ENCODE measurements around the gene NGLY1. TPM values are rescaled to one million over a fixed set of nuclear protein-coding genes. Genes with fewer than 3 reads are reported as not detected.

Gene NGLY1
- total and polyA plus RNA-seq, 10 of the 15 experiments (the other 5 are each of a cell fraction or from before 2014, with no cell fraction given): 29.8 to 73.5 (median 47.0) TPM

GRCh38 chr3:25744470-25744869 lies 38.8 kb downstream of the NGLY1 start:
- peaks cover 2 to 25% of the 10 kb centered on the region in 2 experiments; a peak in 3 of 4 replicates for H3K36me3 ChIP-seq (ENCODE audit: control insufficient read depth in 2 of 2, insufficient read depth in 2 of 2, low read length in 1 of 2)
- CTCF ChIA-PET: interaction anchor here (1.1 to 1.4 kb wide), 3 partner anchors 13 to 98 kb away, joined by 3 read pairs; no protein-coding TSS in a partner anchor
- no peaks in the 10 kb centered on the region for H3K79me2 ChIP-seq (ENCODE audit: control insufficient read depth, insufficient read depth, low read length)
- in situ Hi-C loops (cut with MboI) (no loop called here), intact Hi-C loops (cut with micrococcal nuclease; ENCODE audit: unreplicated experiment) (no loop called here)
- SMC1A ChIA-PET (ENCODE audit: uncharacterized antibody, unreplicated experiment): interaction anchor here (0.7 to 2.1 kb wide), 3 partner anchors 14 to 15 kb away, joined by 3 to 9 read pairs (median 4); no protein-coding TSS in a partner anchor
- BruUV-seq (replicated peaks): TSS peak; percentile 2
- H4K20me1 ChIP-seq (ENCODE audit: control insufficient read depth, insufficient read depth): no peaks in the 10 kb centered on the region
- H3K27ac ChIP-seq (ENCODE audit: control insufficient read depth, insufficient read depth): no peak overlapping the region
- RAD21 ChIA-PET (ENCODE audit: unreplicated experiment): interaction anchor here (1.1 kb wide), 1 partner anchor 96 kb away, joined by 3 read pairs; no protein-coding TSS in a partner anchor
- FAIRE-seq (no peak), ATAC-seq (no peak), DNase-seq (ENCODE audit: low read depth, low spot score) (no peak)
- H3K4me3 ChIP-seq: no peak overlapping the region
- H2AFZ ChIP-seq (ENCODE audit: control insufficient read depth, low read depth, low read length): no peak overlapping the region
- TF ChIP-seq RAD51 (IDR thresholded peaks at IDR 0.05) (no peak), MEF2A (IDR thresholded peaks at IDR 0.05; ENCODE audit: insufficient read depth, low read depth, low read length) (no peak), EZH2 (IDR thresholded peaks at IDR 0.05; ENCODE audit: borderline replicate concordance, control insufficient read depth, low read depth, low read length) (no peak), CTCF (IDR thresholded peaks at IDR 0.05 in 2 of 3, conservative IDR thresholded peaks at IDR 0.05 in 1 of 3; ENCODE audit: control insufficient read depth in 2 of 3, extremely low read depth in 1 of 3, insufficient read depth in 1 of 3, low read depth in 3 of 3, low read length in 3 of 3) (no peak), BMI1 (IDR thresholded peaks at IDR 0.05; ENCODE audit: borderline replicate concordance) (no peak), CREM (IDR thresholded peaks at IDR 0.05; ENCODE audit: low read depth) (no peak), BRCA1 (IDR thresholded peaks at IDR 0.05; ENCODE audit: low read depth, low read length) (no peak), NFXL1 (IDR thresholded peaks at IDR 0.05; ENCODE audit: borderline replicate concordance) (no peak), ZBTB11 (CRISPR knock-in tag; IDR thresholded peaks at IDR 0.05) (no peak), CREB1 (IDR thresholded peaks at IDR 0.05; ENCODE audit: low read depth) (no peak), FOXK2 (IDR thresholded peaks at IDR 0.05) (no peak), MAX (IDR thresholded peaks at IDR 0.05; ENCODE audit: low read depth, low read length) (no peak)
- POLR2A ChIA-PET: no interaction called here
- H3K9me3 ChIP-seq (replicated peaks; ENCODE audit: control insufficient read depth, insufficient read depth, low read length): no peaks in the 10 kb centered on the region
- no peak overlapping the region for H3K4me2 ChIP-seq (ENCODE audit: control insufficient read depth, insufficient read depth)
- H3K4me1 ChIP-seq (ENCODE audit: control insufficient read depth, insufficient read depth, low read length): no peaks in the 10 kb centered on the region
- whole genome bisulfite sequencing (ENCODE audit: insufficient coverage, insufficient replicate concordance, low lambda C conversion rate, missing lambda C conversion rate): 98% methylated on average over 3 of the region's 3 CpGs
- H3K27me3 ChIP-seq (replicated peaks in 1 of 2; ENCODE audit: control insufficient read depth in 2 of 2, insufficient read depth in 2 of 2, low read length in 1 of 2): no peaks in the 10 kb centered on the region
- H3K9ac ChIP-seq (ENCODE audit: control insufficient read depth, insufficient read depth, low read length): no peak overlapping the region

Measured in GM12878 (cell line).